GM12878 (cell line): Measurements from ENCODE around the gene MGMT.

Source experiments
- CTCF ChIP-seq, 3 experiments: IDR thresholded peaks in 2 of 3; conservative IDR thresholded peaks in 1 of 3; 2 replicates each; pipeline ENCODE4 v1.5.1; 2011; ENCODE audit warnings: low read depth in 3 of 3, low read length in 3 of 3, mild to moderate bottlenecking in 3 of 3, control low read depth in 2 of 3, moderate library complexity in 2 of 3, inconsistent platforms in 1 of 3, mixed read lengths in 1 of 3; ENCODE audit not compliant: control insufficient read depth in 2 of 3, insufficient read depth in 1 of 3; ENCODE audit errors: extremely low read depth in 1 of 3
- ELK1 ChIP-seq: IDR thresholded peaks from 2 replicates; pipeline ENCODE4 v1.6.1; 2012; ENCODE audit warnings: low read depth, low read length, improper control_type of control experiment
- EZH2 ChIP-seq: IDR thresholded peaks from 2 replicates; pipeline ENCODE4 v1.6.1; 2012; ENCODE audit warnings: low read depth, mild to moderate bottlenecking, control low read depth, inconsistent platforms, low read length, borderline replicate concordance; ENCODE audit not compliant: control insufficient read depth
- HDAC6 ChIP-seq: fragments of 200-600 bp; sonication (generic); IDR thresholded peaks from one replicate; pipeline ENCODE4 v1.8.0; 2017; ENCODE audit warnings: antibody characterized with exemption; ENCODE audit not compliant: unreplicated experiment
- JUND ChIP-seq: IDR thresholded peaks from 2 replicates; pipeline ENCODE4 v1.6.1; 2012; ENCODE audit warnings: low read depth, mild to moderate bottlenecking, low read length, improper control_type of control experiment, moderate library complexity
- MAX ChIP-seq: IDR thresholded peaks from 2 replicates; pipeline ENCODE4 v1.6.1; 2012; ENCODE audit warnings: low read depth, low read length, improper control_type of control experiment
- NRF1 ChIP-seq: conservative IDR thresholded peaks from 2 replicates; pipeline ENCODE4 v1.6.1; 2011; ENCODE audit warnings: mild to moderate bottlenecking, low read depth, low read length, improper control_type of control experiment
- POLR2AphosphoS5 ChIP-seq: IDR thresholded peaks from 2 replicates; pipeline ENCODE4 v1.6.1; 2011; ENCODE audit warnings: mild to moderate bottlenecking, low read length, inconsistent platforms
- TARDBP ChIP-seq: IDR thresholded peaks from 2 replicates; pipeline ENCODE4 v1.6.1; 2016; ENCODE audit warnings: borderline replicate concordance
- YY1 ChIP-seq: IDR thresholded peaks from 2 replicates; pipeline ENCODE4 v1.6.1; 2011; ENCODE audit warnings: low read depth, mild to moderate bottlenecking, low read length
- ZBTB33 ChIP-seq: fragments of 450-650 bp; IDR thresholded peaks from 2 replicates; pipeline ENCODE4 v1.6.1; 2017; ENCODE audit warnings: mild to moderate bottlenecking

GRCh38 chr10:129652021-129652420 lies 185.0 kb downstream of the MGMT start:
- TF ChIP-seq MAX, result no peak
- no peak for TF ChIP-seq EZH2
- no peak for TF ChIP-seq HDAC6
- no peak for TF ChIP-seq ELK1
- no peak for TF ChIP-seq POLR2AphosphoS5
- TF ChIP-seq YY1, result no peak
- TF ChIP-seq CTCF (IDR thresholded peaks at IDR 0.05 in 2 of 3, conservative IDR thresholded peaks at IDR 0.05 in 1 of 3; ENCODE audit: control insufficient read depth in 2 of 3, extremely low read depth in 1 of 3, insufficient read depth in 1 of 3, low read depth in 3 of 3, low read length in 3 of 3), result no peak
- no peak for TF ChIP-seq JUND
- TF ChIP-seq ZBTB33, result no peak
- TF ChIP-seq TARDBP, result no peak
- no peak for TF ChIP-seq NRF1
